Neural progenitor cell (in vitro differentiated cells): Measurements from ENCODE around the gene KLHL20.

Source experiments
- EZH2 ChIP-seq: fragments of 200-600 bp; sonication (generic); IDR thresholded peaks from 2 replicates; pipeline ENCODE4 v1.6.1; 2017; ENCODE audit warnings: antibody characterized with exemption, mild to moderate bottlenecking, moderate library complexity
- EZH2phosphoT487 ChIP-seq: fragments of 200-600 bp; sonication (generic); IDR thresholded peaks from 2 replicates; pipeline ENCODE4 v1.6.1; 2017; ENCODE audit warnings: antibody characterized with exemption
- TF ChIP-seq, protein P1 (sequence below): fragments of 200-600 bp; sonication (generic); IDR thresholded peaks from 2 replicates; pipeline ENCODE4 v1.5.1; 2017; ENCODE audit warnings: antibody characterized with exemption, mild to moderate bottlenecking

DNA sequence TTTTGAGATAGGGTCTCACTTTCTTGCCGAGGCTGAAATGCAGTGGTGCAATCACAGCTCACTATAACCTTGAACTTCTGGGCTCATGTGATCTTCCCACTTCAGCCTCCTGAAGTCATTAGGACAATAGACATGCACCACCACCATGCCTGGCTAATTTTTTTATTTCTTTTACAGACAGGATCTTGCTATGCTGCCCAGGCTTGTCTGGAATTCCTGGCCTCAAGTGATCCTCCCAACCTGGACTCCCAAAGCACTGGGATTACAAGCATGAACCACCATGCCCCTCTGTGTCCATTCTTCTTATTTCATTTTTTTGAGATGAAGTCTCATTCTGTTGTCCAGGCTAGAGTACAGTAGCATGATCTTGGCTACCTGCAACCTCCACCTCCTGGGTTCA is 12.0 kb upstream of the KLHL20 start:
- TF ChIP-seq, protein P1, sequence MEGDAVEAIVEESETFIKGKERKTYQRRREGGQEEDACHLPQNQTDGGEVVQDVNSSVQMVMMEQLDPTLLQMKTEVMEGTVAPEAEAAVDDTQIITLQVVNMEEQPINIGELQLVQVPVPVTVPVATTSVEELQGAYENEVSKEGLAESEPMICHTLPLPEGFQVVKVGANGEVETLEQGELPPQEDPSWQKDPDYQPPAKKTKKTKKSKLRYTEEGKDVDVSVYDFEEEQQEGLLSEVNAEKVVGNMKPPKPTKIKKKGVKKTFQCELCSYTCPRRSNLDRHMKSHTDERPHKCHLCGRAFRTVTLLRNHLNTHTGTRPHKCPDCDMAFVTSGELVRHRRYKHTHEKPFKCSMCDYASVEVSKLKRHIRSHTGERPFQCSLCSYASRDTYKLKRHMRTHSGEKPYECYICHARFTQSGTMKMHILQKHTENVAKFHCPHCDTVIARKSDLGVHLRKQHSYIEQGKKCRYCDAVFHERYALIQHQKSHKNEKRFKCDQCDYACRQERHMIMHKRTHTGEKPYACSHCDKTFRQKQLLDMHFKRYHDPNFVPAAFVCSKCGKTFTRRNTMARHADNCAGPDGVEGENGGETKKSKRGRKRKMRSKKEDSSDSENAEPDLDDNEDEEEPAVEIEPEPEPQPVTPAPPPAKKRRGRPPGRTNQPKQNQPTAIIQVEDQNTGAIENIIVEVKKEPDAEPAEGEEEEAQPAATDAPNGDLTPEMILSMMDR, result no peak
- TF ChIP-seq EZH2, result no peak
- TF ChIP-seq EZH2phosphoT487, result no peak
